LoVo (cell line): ENCODE data around the gene CINP.
"Not testable (repeated sequence)": the region's sequence is repeated elsewhere in the genome, so short reads cannot be mapped to it uniquely, and the experiment has no call there.

Source experiments
- DNase-seq: peaks from one replicate; pipeline ENCODE4 v3.0.0-alpha.2; 2016; ENCODE audit warnings: low spot score

Gene CINP

DNA sequence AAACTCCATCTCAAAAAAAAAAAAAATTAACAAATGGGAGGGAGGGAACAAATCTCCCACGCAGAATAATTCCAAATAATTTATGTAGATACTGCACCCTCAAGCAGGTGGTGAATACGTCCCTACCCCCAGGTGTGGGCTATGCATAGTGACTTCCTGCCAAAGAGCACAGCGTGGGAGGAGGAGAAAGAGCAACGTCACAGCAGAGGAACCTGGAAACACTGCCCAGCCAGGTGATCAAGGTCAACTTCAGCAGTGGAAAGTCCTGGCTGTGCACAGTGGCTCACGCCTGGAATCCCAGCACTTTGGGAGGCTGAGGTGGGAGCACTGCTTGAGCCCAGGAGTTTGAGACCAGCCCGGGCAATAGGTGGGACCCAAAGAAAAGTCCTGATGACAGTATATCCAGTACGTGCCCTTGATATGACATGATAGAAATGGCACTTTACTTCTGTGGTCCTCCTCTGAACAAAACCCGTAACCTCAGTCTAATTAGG, 9.5 kb downstream of the CINP start:
- no peak for DNase-seq

DNA sequence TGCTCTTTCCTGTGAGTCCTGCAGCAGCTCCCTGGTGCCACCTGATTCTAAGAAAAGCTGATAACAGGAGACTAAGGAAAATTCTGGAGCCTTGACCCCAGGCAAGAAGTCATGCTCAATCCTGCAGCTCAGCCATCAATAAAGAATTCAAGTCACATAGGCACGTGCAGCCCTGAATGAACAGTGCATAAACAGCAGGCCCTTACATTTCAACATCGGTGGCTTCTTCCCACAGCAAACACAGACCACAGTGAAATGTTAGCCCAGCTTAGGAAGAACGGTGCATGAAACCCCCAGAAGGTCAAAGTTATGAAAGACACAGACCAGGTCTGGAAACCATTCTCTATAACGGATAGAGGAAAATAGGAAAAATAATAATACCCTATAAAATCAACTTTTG, 10.5 kb downstream of the CINP start:
- no peak for DNase-seq

DNA sequence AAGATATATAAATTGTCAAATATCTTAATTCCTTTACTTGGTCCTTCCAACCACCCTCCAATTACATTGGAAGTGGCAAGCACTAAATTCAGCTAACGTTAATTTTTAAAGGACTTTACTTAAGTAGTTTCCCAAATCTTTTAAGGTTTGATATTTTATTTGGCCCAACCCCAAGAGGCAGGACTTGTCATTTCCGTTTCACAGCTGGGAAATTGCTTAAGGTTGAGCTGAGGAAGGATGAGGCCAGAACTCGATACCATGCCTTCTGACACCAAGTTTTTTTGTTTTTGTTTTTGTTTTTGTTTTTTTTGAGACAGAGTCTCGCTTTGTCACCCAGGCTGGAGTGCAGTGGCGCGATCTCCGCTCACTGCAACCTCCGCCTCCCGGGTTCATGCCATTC, 11.1 kb downstream of the CINP start:
- DNase-seq: not testable (repeated sequence)

DNA sequence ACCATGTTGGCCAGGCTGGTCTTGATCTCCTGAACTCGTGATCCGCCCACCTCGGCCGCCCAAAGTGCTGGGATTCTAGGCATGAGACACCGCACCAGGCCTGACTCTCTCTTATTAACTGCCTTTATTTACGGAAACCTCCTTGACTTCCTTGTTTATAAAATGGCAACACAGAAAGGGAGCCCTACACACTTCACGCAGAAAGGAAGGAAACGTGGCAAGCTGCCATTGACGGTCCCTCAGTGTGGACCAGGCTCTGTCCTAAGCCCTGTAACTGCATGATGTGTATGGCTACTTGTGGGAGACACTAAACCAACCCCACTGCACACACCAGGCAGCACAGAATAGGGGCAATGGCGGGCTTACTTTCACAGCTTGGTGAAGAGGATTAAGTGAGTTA, 11.7 kb downstream of the CINP start:
- DNase-seq: no peak

DNA sequence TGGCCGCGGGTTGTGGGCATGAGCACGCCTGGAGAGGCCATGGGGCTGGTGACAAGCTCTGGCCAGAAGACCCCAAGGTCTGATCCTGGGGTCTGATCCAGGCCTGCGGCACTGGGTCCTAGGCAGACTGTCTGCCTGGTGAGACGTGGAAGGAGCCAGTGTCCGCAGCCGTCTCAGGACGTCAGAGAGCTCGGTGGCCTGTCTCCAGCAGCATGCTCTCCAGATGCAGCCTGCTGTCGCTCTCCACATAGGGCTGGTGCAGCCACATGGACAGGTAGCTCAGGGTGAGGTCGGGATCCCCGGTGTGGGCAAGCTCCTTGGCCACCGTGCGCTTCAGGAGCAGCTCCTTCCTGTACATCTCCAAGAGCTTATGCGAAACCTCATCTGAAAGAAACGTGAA, 14.3 kb downstream of the CINP start:
- DNase-seq: no peak

DNA sequence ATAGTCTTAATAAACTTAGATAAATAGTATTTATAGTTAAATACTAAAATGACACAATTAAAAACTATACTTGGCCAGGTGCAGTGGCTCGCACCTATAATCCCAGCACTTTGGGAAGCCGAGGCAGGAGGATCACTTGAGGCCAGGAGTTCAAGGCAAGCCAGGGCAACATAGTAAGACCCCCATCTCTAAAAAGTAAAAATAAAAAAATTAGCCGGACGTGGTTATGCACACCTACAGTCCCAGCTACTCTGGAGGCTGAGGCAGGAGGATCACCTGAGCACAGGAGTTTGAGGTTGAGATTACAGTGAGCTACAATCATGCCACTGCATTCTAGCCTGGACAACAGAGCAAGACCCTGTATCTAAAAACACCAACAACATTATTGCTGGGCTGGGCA, 16.0 kb downstream of the CINP start:
- no peak for DNase-seq

DNA sequence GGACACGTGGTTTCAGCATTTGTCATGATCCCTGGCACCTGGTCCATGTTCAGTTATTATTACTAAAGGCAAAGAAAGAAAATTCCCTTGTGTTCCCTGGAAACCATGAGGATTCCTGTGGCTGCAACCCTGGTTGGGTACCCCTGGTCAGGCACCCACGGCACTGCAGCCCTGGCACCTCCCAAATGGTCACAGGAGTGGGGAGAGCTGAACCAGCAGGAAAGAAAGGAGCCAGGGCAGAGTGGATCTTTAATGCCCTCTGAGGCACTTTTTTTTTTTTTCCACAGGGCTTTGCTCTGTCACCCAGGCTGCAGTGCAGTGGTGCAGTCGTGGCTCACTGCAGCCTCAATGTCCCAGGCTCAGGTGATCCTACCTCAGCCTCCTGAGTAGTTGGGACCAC, 17.5 kb downstream of the CINP start:
- DNase-seq: no peak

DNA sequence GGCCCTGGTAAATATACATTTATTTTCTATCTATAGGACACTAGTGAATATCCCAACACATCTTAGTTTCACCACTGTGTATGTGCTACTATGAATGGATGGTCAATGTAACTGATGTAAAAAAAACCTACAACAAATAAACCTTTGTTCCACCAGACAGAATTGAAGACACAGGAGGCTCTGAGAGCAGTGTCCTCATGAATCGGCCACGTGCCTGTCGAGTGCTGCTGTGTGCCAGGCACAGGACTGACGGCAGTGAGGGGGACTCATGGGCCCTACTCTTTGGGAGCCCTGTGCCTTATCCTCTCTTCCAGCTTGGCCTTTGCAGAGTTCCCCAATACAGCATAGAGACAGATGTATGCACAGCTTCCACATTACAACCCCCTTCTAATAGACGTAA, 18.2 kb downstream of the CINP start:
- no peak for DNase-seq

DNA sequence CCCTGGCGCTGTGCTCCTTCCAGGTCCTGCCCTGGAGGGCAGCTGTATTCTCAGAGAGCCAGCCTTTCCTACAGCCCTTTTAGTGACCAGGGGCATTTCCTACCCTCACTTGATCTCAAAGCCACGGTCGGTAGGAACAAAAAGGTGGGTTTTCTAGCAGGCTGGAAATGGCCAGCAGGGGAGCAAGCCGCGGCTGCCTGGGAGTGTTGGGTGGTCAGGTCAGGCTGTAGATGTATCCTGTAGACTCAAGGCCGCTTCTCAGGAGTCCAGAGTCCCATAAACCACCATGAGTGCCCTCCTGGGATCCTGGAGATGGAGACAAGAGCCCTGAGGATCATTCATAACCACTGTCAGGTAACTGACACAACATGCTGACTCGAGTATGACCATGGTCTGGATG, 18.6 kb downstream of the CINP start:
- DNase-seq: no peak

DNA sequence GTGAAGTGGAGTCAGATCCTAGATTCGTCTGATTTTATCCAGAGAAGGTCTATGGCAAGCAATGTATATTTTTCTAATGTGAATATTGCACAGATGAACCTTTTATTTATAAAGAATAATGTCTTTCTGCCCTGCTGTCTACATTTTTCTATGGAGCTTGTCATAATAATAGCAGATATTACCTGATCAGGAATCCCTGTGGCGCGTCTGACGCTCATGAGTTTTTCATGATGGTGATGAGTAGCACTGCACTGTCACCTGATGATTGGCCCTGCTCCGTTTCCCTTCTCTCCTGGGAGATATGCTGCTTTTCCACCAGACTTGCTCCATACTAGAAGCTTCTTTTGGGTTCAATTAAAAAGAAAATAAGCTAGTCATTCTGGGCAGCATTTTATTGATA, 20.5 kb downstream of the CINP start:
- no peak for DNase-seq

DNA sequence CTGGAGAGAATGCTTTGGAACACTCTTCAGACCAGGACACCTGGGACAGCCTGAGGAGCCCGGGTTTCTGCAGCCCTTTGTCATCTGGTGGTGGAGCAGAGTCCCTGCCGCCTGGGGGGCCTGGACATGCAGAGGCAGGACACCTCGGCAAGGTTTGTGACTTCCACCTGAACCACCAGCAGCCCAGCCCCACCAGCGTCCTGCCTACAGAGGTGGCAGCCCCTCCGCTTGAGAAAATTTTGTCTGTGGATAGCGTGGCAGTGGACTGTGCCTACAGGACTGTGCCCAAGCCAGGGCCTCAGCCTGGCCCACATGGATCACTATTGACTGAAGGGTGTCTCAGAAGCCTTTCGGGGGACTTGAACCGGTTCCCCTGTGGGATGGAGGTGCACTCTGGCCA, 21.1 kb downstream of the CINP start:
- no peak for DNase-seq

DNA sequence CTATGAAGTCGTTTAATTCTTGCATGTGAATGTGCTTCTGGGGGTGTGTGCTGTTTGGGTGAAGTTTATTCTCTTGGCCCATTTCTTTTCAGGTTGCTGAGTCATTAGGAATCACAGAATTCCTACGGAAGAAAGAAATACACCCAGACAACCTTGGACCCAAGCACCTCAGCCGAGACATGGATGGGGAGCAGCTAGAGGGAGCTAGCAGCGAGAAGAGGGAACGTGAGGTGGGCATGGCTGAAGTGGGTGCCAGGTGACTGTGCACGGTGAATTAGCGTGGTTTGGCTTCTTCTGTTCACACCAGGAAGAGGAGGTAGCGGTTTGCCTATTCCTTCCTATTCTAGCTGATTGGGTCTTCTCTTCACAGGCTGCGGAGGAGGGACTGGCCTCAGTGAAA, 24.0 kb downstream of the CINP start:
- no peak for DNase-seq

DNA sequence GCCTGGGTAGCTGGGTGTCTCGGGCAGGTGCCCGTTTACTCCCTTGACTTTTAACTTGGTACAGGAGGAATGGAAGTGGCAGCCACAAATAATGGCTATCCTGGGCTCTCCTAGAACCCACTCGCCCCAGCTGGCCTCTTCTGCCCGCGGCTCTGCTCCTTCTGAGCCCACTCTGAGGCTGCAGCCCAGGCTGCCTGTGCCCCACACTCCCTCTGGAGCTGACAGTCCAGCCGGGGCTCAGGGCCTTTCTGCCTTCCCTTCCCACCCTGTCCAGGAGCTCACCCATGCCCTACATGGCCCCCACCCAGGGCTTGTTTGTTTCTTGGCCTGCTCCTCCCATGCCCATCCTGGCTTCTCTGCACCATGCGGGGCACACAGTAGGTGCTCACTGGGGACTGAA, 27.5 kb downstream of the CINP start:
- DNase-seq: no peak

DNA sequence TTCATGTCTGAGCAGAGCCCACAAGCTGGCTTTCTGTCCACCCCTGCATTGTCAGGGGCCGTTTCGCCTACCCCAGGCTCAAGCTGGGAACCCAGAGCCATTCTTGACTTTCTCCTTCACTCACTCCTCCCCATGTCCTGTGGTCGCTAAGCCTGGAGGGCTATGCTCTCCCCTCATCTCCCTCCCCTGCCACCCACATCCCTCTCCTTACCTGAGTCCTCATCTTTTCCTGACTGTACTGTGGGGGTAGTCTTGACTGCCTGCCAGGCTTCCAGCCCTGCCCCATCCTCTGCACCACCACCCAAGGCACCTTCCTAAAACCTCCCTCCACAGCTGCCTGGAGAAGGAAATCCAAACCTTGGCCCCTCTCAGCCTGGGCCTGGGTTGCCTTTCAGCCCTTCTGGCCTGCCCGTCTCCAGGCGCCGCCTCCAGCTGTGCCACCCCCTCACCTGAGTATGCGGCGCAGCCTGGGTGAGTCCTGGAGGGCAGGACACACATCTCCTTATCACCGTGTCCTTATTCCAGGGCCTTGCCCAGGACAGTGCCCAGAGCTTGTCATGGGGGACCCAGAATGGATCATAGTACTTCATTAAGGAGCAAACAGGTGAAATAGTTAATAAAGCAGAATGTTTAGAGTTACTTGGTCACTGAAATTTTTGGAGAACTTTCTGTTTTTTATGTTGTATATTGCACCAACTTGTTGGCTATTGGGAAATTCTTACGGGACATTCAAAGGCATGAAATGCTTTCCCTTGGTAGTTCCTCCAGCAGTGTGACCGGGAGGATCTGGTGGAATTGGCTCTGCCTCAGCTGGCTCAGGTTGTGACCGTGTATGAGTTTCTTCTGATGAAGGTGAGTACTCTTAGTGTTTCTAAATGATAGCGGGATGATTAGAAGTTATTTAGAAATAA, 28.6 kb downstream of the CINP start:
- DNase-seq: no peak

DNA sequence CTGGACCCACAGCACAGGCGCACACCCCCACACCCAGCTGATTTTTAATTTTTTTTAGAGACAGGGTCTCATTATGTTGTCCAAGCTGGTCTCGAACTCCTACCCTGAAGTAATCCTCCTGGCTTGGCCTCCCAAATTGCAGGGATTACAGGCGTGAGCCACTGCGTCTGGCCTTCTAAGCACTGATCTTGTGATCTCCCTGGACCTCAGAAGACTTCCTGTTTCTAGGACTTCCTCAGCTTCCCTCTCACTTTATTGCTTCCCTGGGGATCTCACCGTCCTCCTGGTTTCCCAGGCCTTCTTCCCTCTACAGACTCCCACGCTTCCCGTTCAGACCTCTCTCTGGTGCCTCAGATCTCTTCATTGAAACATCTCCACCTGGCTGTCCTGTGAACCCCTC, 29.3 kb downstream of the CINP start:
- DNase-seq: no peak

DNA sequence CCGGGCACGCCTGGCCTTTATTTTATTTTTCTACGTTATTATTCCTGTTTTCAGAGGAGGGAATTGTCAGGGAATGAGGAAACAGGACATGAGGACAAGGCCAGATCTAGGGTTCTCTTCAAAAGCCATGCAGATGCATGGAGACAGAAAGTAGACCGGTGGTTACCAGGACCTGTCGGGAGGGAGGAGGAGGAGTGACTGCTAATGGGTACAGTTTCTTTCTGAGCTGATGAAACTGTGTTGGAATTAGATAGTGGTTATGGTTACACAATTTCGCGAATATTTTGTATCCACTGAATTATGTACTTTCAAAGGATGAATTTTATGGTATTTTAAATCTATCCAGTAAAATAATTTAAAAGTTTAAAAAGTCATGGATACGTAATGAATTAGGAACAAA, 31.9 kb downstream of the CINP start:
- DNase-seq: no peak

DNA sequence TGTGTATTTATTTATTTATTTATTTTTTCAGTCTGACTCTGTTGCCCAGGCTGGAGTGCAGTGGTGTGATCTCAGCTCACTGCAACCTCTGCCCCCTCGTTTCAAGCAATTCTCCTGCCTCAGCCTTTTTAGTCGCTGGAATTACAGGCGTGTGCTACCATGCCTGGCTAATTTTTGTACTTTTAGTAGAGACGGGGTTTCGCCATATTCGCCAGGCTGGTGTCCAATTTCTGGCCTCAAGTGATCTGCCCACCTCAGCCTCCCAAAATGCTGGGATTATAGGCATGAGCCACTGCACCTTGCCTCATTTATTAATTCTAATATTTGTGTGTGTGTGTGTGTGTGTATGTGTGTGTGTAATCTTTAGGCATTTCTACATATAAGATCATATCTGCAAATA, 33.3 kb downstream of the CINP start:
- not testable (repeated sequence) for DNase-seq

DNA sequence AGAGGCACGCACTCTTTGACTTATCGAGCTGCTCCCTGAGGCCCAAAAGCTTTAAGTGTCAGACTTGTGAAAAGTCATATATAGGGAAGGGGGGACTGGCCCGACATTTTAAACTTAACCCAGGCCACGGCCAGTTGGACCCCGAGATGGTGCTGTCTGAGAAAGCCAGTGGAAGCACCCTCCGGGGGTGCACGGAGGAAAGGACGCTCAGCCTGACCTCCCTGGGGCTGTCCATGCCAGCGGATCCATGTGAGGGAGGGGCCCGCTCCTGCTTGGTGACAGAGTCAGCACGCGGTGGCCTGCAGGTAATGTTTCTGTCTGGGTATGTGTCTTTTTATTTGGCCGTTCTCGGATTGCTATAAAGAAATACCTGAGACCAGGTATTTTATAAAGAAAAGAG, 36.1 kb downstream of the CINP start:
- no peak for DNase-seq

DNA sequence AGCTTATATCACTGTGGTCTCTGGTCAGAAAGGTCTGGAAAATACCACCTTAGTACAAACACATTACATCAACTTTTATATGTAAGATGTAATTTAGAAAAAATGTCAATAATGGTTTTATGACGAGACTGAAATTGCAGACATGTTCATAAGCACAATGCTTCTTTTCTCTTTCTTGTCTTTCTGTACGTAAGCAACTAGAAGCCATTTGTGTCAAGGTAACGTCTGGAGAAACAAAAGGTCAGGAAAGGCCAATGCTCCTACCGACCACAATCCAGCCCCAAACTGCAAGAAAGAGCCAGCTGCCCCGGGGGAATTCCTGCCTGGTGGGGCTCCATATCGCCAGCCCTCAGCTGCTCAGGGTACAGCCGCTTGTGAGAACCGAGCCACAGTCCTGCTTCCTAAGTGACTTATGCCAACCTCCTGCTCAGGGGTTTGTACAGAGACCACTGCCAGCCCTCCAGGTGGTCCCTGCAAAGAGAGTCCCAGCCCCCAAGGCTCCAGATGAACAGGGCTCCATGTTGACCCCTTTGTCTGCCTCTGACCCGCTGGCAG, 36.8 kb downstream of the CINP start:
- DNase-seq: no peak

DNA sequence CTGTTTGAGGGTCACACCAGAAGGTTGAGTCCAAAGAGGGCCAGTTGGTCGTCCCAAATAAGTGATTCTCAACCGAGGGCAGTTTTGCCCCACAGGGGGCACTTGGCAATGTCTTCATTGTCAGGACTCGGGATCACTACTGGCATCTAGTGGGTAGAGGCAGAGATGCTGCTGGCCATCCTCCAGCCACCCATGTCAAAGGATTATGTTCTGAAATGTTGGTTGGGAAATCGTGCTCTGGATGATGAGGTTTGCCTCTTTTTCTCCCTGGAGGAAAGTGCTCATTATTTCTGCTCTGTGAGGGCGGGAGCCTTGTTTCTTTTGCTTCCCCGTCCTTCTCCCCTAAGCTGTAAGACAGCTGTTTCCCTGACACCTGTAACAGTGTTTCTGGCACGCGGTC, 39.6 kb downstream of the CINP start:
- DNase-seq: peak; percentile 37

DNA sequence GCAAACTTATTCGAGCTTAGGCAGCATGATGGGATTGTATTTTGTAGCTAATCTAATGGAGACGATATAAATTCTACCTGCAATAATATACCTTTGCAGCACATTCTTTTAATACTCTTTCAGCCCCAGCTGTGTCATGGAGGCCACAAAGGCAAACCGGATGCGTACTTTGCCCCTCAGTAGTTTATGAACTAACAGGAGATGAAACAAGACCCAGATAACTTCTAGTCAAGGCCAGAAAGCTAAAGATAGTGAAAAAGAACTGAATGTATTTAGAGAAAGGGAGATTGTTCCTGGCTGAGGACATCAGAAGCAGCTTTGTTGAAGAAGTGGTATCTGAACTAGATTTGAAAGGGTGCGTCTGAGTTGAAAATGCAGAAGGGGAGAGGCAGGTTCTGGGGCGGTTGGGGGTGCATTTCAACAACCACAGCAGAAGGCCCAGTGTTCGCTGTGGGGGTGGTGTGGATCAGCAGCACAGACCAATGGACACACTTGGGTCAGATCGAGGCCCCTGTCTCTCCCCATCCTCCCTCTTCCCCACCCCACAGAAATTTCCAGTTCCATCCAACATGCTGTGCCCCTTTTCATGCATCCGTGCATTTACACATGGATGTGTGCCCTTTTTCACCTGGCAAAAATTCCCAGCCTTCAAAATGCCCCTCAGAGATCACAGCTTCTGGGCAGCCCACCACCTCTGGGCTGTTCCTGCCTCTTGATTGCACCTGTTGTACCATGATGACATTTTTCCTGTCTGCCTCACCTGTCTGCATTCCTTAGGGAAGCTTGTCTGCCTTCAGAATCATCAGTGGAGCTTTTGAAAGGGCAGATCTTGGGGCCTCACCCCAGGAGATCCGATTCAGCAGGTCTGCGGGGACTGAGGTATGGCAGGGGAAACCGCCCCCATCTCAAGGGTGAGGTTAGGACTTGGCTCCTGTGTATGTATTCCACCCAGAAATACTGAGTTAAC, 41.0 kb downstream of the CINP start:
- no peak for DNase-seq

DNA sequence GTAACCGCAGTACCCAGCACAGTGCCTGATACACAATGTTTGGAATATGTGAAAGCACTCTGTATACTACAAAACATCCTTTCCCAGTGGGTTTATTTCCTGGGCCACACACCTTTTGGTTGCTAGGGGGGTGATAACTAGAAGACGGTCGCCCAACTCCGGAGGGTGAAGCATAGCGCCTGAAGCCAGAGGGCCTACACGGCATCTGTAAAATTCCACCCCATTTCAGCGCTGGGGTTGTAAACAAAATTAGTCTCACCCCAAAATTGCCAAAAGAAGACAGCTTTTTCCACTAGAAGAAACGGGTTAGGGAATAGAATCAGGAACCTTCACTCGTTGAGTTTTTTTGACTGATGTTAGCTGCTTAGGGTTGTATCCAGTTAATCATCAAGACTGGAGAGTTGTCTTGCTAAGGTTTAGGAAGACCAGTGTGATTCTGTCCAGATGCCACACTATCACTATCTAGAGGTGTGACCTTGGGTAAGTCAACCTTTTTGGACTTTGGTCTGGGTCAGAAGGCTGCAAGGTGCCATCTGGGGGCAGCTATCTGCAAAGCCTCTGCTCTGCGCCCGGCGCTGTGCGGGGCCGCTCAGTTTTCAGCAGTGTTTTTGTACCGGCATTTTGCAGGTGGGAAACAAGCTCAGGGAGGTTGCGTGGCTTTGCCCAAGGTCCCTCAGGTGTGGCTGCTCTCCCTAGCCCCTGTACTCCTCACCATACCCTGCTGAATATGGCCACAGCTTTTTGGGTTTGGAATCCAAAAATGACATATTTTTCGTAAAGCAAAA, 41.8 kb downstream of the CINP start:
- DNase-seq: no peak
